ENCODE data around the gene TMEM263.

GRCh38 chr12:107014055-107014454, 58.3 kb downstream of the TMEM263 start:
- TF ChIP-seq POLR2AphosphoS5 (IDR thresholded peaks at IDR 0.05; ENCODE audit: low read depth, low read length) (no peak), RXRA (IDR thresholded peaks at IDR 0.05; ENCODE audit: insufficient read depth, low read depth, low read length) (no peak), SAP30 (IDR thresholded peaks at IDR 0.05; ENCODE audit: insufficient read depth, insufficient replicate concordance, low read length) (no peak)
- TF ChIP-seq, protein P1, sequence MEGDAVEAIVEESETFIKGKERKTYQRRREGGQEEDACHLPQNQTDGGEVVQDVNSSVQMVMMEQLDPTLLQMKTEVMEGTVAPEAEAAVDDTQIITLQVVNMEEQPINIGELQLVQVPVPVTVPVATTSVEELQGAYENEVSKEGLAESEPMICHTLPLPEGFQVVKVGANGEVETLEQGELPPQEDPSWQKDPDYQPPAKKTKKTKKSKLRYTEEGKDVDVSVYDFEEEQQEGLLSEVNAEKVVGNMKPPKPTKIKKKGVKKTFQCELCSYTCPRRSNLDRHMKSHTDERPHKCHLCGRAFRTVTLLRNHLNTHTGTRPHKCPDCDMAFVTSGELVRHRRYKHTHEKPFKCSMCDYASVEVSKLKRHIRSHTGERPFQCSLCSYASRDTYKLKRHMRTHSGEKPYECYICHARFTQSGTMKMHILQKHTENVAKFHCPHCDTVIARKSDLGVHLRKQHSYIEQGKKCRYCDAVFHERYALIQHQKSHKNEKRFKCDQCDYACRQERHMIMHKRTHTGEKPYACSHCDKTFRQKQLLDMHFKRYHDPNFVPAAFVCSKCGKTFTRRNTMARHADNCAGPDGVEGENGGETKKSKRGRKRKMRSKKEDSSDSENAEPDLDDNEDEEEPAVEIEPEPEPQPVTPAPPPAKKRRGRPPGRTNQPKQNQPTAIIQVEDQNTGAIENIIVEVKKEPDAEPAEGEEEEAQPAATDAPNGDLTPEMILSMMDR (IDR thresholded peaks at IDR 0.05; ENCODE audit: control extremely low read depth in 1 of 3, insufficient read depth in 1 of 3, low read depth in 1 of 3, low read length in 3 of 3) = peak in 2 of 3 experiments; percentile 37 to 56; a peak in 3 of 4 replicates

Measured in H1 (cell line).